Measurements from ENCODE around the gene OMP. TPM values are rescaled to one million over a fixed set of nuclear protein-coding genes. Genes with fewer than 3 reads are reported as not detected.

OMP gene
- total RNA-seq, 2 experiments from 2014 or later: not detected

GRCh38 chr11:77054084-77054483 lies 48.6 kb upstream of the OMP start:
- intact Hi-C loops (cut with micrococcal nuclease; ENCODE audit: unreplicated experiment): no loop called here
- Histone ChIP-seq H4K20me1 (ENCODE audit: insufficient read depth, low read length) (no peaks in the 10 kb centered on the region), H3K4me2 (ENCODE audit: low read length) (no peak overlapping the region), H3K4me1 (ENCODE audit: insufficient read depth, low read length, poor library complexity, severe bottlenecking) (no peaks in the 10 kb centered on the region), H3K36me3 (ENCODE audit: insufficient read depth, low read length) (no peaks in the 10 kb centered on the region), H3K4me3 (ENCODE audit: low read depth, low read length, poor library complexity, severe bottlenecking) (no peak overlapping the region), H3K27ac (ENCODE audit: low read depth, low read length, poor library complexity, severe bottlenecking) (no peak overlapping the region), H3K9me2 (ENCODE audit: insufficient read depth, low read length) (no peaks in the 10 kb centered on the region), H2AFZ (ENCODE audit: low read length) (no peak overlapping the region), H3K9me3 (ENCODE audit: low read length) (no peaks in the 10 kb centered on the region), H3K79me2 (ENCODE audit: insufficient read depth, low read depth, low read length) (no peaks in the 10 kb centered on the region)
- CTCF ChIA-PET (ENCODE audit: unreplicated experiment): no interaction called here
- POLR2A ChIA-PET: interaction anchor here (0.6 kb wide), 1 partner anchor 623 kb away, joined by 4 read pairs; no protein-coding TSS in a partner anchor
- DNase-seq (ENCODE audit: low spot score): no peak
- BruUV-seq (replicated peaks): no TSS peak
- no peak for TF ChIP-seq CTCF (conservative IDR thresholded peaks at IDR 0.05; ENCODE audit: low read length)
- TF ChIP-seq EZH2phosphoT487 (IDR thresholded peaks at IDR 0.05; ENCODE audit: borderline replicate concordance, low read depth, low read length): no peak

GRCh38 chr11:77055101-77055561 lies 47.5 kb upstream of the OMP start:
- H3K79me2 ChIP-seq (ENCODE audit: insufficient read depth, low read depth, low read length): no peaks in the 10 kb centered on the region
- H3K4me3 ChIP-seq (ENCODE audit: low read depth, low read length, poor library complexity, severe bottlenecking): no peak overlapping the region
- TF ChIP-seq EZH2phosphoT487 (IDR thresholded peaks at IDR 0.05; ENCODE audit: borderline replicate concordance, low read depth, low read length): no peak
- TF ChIP-seq CTCF (conservative IDR thresholded peaks at IDR 0.05; ENCODE audit: low read length): no peak
- no peak overlapping the region for H3K27ac ChIP-seq (ENCODE audit: low read depth, low read length, poor library complexity, severe bottlenecking)
- H3K9me2 ChIP-seq (ENCODE audit: insufficient read depth, low read length): no peaks in the 10 kb centered on the region
- POLR2A ChIA-PET: interaction anchor here (0.7 kb wide), 1 partner anchor 35 kb away, joined by 4 read pairs; no protein-coding TSS in a partner anchor
- no peak overlapping the region for H3K4me2 ChIP-seq (ENCODE audit: low read length)
- no peaks in the 10 kb centered on the region for H3K9me3 ChIP-seq (ENCODE audit: low read length)
- no peaks in the 10 kb centered on the region for H4K20me1 ChIP-seq (ENCODE audit: insufficient read depth, low read length)
- no TSS peak for BruUV-seq (replicated peaks)
- DNase-seq (ENCODE audit: low spot score): no peak
- intact Hi-C loops (cut with micrococcal nuclease; ENCODE audit: unreplicated experiment): no loop called here
- H3K36me3 ChIP-seq (ENCODE audit: insufficient read depth, low read length): no peaks in the 10 kb centered on the region
- no peak overlapping the region for H2AFZ ChIP-seq (ENCODE audit: low read length)
- H3K4me1 ChIP-seq (ENCODE audit: insufficient read depth, low read length, poor library complexity, severe bottlenecking): no peaks in the 10 kb centered on the region
- CTCF ChIA-PET (ENCODE audit: unreplicated experiment): no interaction called here

- Histone ChIP-seq H3K4me2 (ENCODE audit: low read length) (no peak overlapping the region), H3K4me3 (ENCODE audit: low read depth, low read length, poor library complexity, severe bottlenecking) (no peak overlapping the region), H2AFZ (ENCODE audit: low read length) (no peak overlapping the region), H3K36me3 (ENCODE audit: insufficient read depth, low read length) (no peaks in the 10 kb centered on the region), H3K4me1 (ENCODE audit: insufficient read depth, low read length, poor library complexity, severe bottlenecking) (no peaks in the 10 kb centered on the region), H3K9me2 (ENCODE audit: insufficient read depth, low read length) (no peaks in the 10 kb centered on the region), H3K79me2 (ENCODE audit: insufficient read depth, low read depth, low read length) (no peaks in the 10 kb centered on the region), H4K20me1 (ENCODE audit: insufficient read depth, low read length) (no peaks in the 10 kb centered on the region), H3K9me3 (ENCODE audit: low read length) (no peaks in the 10 kb centered on the region), H3K27ac (ENCODE audit: low read depth, low read length, poor library complexity, severe bottlenecking) (no peak overlapping the region)
- ChIA-PET POLR2A (interaction anchor here (0.5 kb wide), 1 partner anchor 256 kb away, joined by 5 read pairs; no protein-coding TSS in a partner anchor), CTCF (ENCODE audit: unreplicated experiment) (no interaction called here)
- BruUV-seq (replicated peaks): no TSS peak
- no peak for DNase-seq (ENCODE audit: low spot score)
- intact Hi-C loops (cut with micrococcal nuclease; ENCODE audit: unreplicated experiment): no loop called here
- no peak for TF ChIP-seq EZH2phosphoT487 (IDR thresholded peaks at IDR 0.05; ENCODE audit: borderline replicate concordance, low read depth, low read length)
- no peak for TF ChIP-seq CTCF (conservative IDR thresholded peaks at IDR 0.05; ENCODE audit: low read length)
Measured at GRCh38 chr11:77055913-77056312, 46.7 kb upstream of the OMP start.

All from OCI-LY7 (cell line).